GM12878 (cell line): ENCODE results near the gene KIFAP3. TPM values are rescaled to one million over a fixed set of nuclear protein-coding genes. Genes with fewer than 3 reads are reported as not detected.
A peak's percentile ranks its signal among the peaks of the same experiment; 100 is the strongest.

ENCODE experiments used
- ASH2L ChIP-seq: fragments of 300-600, 200-600 bp; sonication (generic); IDR thresholded peaks from 2 replicates; pipeline ENCODE4 v1.6.1; 2017; ENCODE audit warnings: low read depth, mild to moderate bottlenecking, borderline replicate concordance
- CBFB ChIP-seq: IDR thresholded peaks from 2 replicates; pipeline ENCODE4 v1.6.1; 2016; ENCODE audit warnings: antibody characterized with exemption, low read depth
- CREM ChIP-seq: IDR thresholded peaks from 2 replicates; pipeline ENCODE4 v1.6.1; 2014; ENCODE audit warnings: antibody characterized with exemption, low read depth
- FOS ChIP-seq: IDR thresholded peaks from 3 replicates; pipeline ENCODE4 v1.6.1; 2011; ENCODE audit warnings: borderline replicate concordance; ENCODE audit not compliant: insufficient read length; ENCODE audit errors: extremely low read depth
- GABPA ChIP-seq: IDR thresholded peaks from 2 replicates; pipeline ENCODE4 v1.6.1; 2014; ENCODE audit warnings: antibody characterized with exemption, low read depth, mild to moderate bottlenecking, inconsistent platforms
- MTA2 ChIP-seq: fragments of 450-650 bp; IDR thresholded peaks from 2 replicates; pipeline ENCODE4 v1.6.1; 2016; ENCODE audit warnings: low read depth, mild to moderate bottlenecking, moderate library complexity
- MYB ChIP-seq: fragments of 150-350 bp; IDR thresholded peaks from 2 replicates; pipeline ENCODE4 v1.6.1; 2014; ENCODE audit warnings: mild to moderate bottlenecking, low read depth, low read length, borderline replicate concordance
- NFYA ChIP-seq: IDR thresholded peaks from 2 replicates; pipeline ENCODE4 v1.6.1; 2011; ENCODE audit warnings: low read depth, mild to moderate bottlenecking, low read length, improper control_type of control experiment, borderline replicate concordance
- NR2C1 ChIP-seq: fragments of 450-650 bp; IDR thresholded peaks from 2 replicates; pipeline ENCODE4 v1.6.1; 2017; ENCODE audit warnings: antibody characterized with exemption, mild to moderate bottlenecking, moderate library complexity
- PAX5 ChIP-seq: IDR thresholded peaks from 2 replicates; pipeline ENCODE4 v1.6.1; 2011; ENCODE audit warnings: low read depth, low read length, borderline replicate concordance
- PRDM15 ChIP-seq: fragments of 450-650 bp; formaldehyde crosslinking; IDR thresholded peaks from 2 replicates; pipeline ENCODE4 v1.4.0; 2020; ENCODE audit warnings: mild to moderate bottlenecking, moderate library complexity
- RBBP5 ChIP-seq: fragments of 200-600 bp; sonication (generic); conservative IDR thresholded peaks from 2 replicates; pipeline ENCODE4 v1.6.1; 2016
- RUNX3 ChIP-seq: IDR thresholded peaks from 2 replicates; pipeline ENCODE4 v1.6.1; 2012; ENCODE audit warnings: low read length, inconsistent platforms
- STAT1 ChIP-seq: fragments of 450-650 bp; conservative IDR thresholded peaks from 2 replicates; pipeline ENCODE4 v1.6.1; 2014; ENCODE audit warnings: antibody characterized with exemption, mild to moderate bottlenecking
- WRNIP1 ChIP-seq: IDR thresholded peaks from 2 replicates; pipeline ENCODE4 v1.6.1; 2011; ENCODE audit warnings: low read depth, low read length, improper control_type of control experiment, borderline replicate concordance
- polyA plus RNA-seq, 11 experiments: library from polyadenylated mRNA; depleted of rRNA in 4 of 11; unstranded in 6 of 11; stranded (reverse) in 5 of 11; fragments of >200 nt; fragmentation: Nextera tagmentation in 4 of 11; fragmentation: Illumina TruSeq in 1 of 11; extraction: Ambion mirVana in 4 of 11; extraction: Trizol in 1 of 11; gene quantifications; 1 replicate in 1 of 11; 2 replicates in 10 of 11; pipeline versions ENCODE4 v1.2.1 to v1.2.3, GENCODE V29; 2011 to 2016; ENCODE audit warnings: inconsistent platforms in 2 of 11, missing spikeins in 2 of 11, low read depth in 1 of 11
- total RNA-seq, 4 experiments: library from RNA; depleted of rRNA in 3 of 4; stranded (reverse); fragments of >200 nt in 3 of 4; fragmentation: Illumina TruSeq in 1 of 4; extraction: Trizol in 1 of 4; gene quantifications; 2 replicates each; pipeline versions ENCODE4 v1.2.1 to v1.2.3, GENCODE V29; 2013 to 2021
- TF ChIP-seq, protein P1 (sequence below): fragments of 450-650 bp; IDR thresholded peaks from 2 replicates; pipeline ENCODE4 v1.6.1; 2018; ENCODE audit warnings: mild to moderate bottlenecking, low read depth, moderate library complexity; ENCODE audit not compliant: partially characterized antibody
- TF ChIP-seq, protein P2 (sequence below): fragments of 450-650 bp; IDR thresholded peaks from 2 replicates; pipeline ENCODE4 v1.6.1; 2017; ENCODE audit warnings: mild to moderate bottlenecking, moderate library complexity
- TF ChIP-seq, protein P3 (sequence below): IDR thresholded peaks from 2 replicates; pipeline ENCODE4 v1.6.1; 2011; ENCODE audit warnings: mild to moderate bottlenecking, low read depth, low read length, moderate library complexity; ENCODE audit not compliant: insufficient replicate concordance

KIFAP3 gene
- total and polyA plus RNA-seq, 10 of the 15 experiments (the other 5 are each of a cell fraction or from before 2014, with no cell fraction given): 13.7 to 100 (median 18.9) TPM

DNA sequence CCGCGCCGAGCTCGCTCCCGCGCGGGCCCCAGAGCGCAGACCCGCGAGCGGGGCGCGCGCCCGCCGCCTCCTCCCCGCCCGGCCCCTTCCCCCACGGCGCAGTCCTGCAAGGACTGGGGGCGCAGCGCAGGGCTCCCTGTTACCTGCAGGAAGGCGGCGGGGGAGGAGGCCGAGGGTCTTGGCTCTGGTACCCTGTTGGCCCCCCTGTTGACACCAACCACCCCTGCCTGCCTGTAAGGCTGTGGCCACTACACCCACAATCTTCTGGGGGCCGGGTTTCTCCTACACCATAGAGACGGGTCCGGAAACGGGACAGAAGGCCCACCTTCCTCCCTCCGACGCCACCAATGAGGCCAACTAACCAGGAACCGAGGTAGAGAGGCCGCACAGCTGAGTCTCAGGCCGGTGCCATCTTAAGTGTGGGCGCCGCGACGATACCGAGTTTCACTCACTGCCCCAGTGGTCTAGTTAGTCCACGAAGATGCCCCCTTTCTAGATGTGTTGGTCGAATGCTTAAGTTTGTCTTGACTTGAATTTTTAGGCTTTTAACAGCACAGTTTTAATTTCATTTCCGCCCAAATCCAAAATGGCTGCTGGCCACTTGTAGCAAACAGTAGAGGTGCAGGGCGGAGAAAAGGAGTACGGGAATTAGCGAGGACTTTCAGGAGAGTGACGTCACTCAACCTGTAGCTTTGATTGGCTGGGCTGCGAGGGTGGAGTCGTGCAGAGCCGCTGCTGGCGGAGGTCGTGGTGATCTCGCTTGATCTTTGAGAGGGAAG lies 180.7 kb downstream of the KIFAP3 start, which contains the start of gene SCYL3 (continued):
- TF ChIP-seq CREM (peak; percentile 94), NR2C1 (peak; percentile 94), GABPA (peak; percentile 92), PAX5 (no peak; the same call in 1 of the 2 replicates), ASH2L (no peak), MYB (no peak), RUNX3 (peak; percentile 90), RBBP5 (no peak), CBFB (peak; percentile 83), MTA2 (peak; percentile 68), STAT1 (no peak; the same call in 1 of the 2 replicates), WRNIP1 (no peak), PRDM15 (CRISPR knock-in tag) (peak; percentile 65; the same call in 1 of the 2 replicates), NFYA (no peak), FOS (no peak)
- TF ChIP-seq, protein P1, sequence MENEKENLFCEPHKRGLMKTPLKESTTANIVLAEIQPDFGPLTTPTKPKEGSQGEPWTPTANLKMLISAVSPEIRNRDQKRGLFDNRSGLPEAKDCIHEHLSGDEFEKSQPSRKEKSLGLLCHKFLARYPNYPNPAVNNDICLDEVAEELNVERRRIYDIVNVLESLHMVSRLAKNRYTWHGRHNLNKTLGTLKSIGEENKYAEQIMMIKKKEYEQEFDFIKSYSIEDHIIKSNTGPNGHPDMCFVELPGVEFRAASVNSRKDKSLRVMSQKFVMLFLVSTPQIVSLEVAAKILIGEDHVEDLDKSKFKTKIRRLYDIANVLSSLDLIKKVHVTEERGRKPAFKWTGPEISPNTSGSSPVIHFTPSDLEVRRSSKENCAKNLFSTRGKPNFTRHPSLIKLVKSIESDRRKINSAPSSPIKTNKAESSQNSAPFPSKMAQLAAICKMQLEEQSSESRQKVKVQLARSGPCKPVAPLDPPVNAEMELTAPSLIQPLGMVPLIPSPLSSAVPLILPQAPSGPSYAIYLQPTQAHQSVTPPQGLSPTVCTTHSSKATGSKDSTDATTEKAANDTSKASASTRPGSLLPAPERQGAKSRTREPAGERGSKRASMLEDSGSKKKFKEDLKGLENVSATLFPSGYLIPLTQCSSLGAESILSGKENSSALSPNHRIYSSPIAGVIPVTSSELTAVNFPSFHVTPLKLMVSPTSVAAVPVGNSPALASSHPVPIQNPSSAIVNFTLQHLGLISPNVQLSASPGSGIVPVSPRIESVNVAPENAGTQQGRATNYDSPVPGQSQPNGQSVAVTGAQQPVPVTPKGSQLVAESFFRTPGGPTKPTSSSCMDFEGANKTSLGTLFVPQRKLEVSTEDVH: peak; percentile 95
- TF ChIP-seq, protein P2, sequence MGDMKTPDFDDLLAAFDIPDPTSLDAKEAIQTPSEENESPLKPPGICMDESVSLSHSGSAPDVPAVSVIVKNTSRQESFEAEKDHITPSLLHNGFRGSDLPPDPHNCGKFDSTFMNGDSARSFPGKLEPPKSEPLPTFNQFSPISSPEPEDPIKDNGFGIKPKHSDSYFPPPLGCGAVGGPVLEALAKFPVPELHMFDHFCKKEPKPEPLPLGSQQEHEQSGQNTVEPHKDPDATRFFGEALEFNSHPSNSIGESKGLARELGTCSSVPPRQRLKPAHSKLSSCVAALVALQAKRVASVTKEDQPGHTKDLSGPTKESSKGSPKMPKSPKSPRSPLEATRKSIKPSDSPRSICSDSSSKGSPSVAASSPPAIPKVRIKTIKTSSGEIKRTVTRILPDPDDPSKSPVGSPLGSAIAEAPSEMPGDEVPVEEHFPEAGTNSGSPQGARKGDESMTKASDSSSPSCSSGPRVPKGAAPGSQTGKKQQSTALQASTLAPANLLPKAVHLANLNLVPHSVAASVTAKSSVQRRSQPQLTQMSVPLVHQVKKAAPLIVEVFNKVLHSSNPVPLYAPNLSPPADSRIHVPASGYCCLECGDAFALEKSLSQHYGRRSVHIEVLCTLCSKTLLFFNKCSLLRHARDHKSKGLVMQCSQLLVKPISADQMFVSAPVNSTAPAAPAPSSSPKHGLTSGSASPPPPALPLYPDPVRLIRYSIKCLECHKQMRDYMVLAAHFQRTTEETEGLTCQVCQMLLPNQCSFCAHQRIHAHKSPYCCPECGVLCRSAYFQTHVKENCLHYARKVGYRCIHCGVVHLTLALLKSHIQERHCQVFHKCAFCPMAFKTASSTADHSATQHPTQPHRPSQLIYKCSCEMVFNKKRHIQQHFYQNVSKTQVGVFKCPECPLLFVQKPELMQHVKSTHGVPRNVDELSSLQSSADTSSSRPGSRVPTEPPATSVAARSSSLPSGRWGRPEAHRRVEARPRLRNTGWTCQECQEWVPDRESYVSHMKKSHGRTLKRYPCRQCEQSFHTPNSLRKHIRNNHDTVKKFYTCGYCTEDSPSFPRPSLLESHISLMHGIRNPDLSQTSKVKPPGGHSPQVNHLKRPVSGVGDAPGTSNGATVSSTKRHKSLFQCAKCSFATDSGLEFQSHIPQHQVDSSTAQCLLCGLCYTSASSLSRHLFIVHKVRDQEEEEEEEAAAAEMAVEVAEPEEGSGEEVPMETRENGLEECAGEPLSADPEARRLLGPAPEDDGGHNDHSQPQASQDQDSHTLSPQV: peak; percentile 79; the same call in 1 of the 2 replicates
- TF ChIP-seq, protein P3, sequence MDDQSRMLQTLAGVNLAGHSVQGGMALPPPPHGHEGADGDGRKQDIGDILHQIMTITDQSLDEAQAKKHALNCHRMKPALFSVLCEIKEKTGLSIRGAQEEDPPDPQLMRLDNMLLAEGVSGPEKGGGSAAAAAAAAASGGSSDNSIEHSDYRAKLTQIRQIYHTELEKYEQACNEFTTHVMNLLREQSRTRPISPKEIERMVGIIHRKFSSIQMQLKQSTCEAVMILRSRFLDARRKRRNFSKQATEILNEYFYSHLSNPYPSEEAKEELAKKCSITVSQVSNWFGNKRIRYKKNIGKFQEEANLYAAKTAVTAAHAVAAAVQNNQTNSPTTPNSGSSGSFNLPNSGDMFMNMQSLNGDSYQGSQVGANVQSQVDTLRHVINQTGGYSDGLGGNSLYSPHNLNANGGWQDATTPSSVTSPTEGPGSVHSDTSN: peak; percentile 22
